Psoas muscle (tissue), 8 donors: ENCODE results near the gene NOTCH3. TPM values are rescaled to one million over a fixed set of nuclear protein-coding genes. Genes with fewer than 3 reads are reported as not detected.

ENCODE experiments used
- ATAC-seq, 4 donors: fragments of 200-7000 bp; cut with Tn5 transposase; one replicate each; pipeline ENCODE4 v1.9.1; 2020; ENCODE audit warnings: moderate library complexity in 3 of 4, mild to moderate bottlenecking in 2 of 4
- DNase-seq, 2 donors: peaks; one replicate each; pipeline ENCODE4 v3.0.0-alpha.2; 2020
- H3K27ac ChIP-seq: fragments of 200-600 bp; one replicate; pipeline ENCODE4 v1.8.0; 2022
- H3K27me3 ChIP-seq, 3 donors: fragments of 200-600 bp in 1 of 3; one replicate each; pipeline versions ENCODE4 v1.6.1 to v1.8.0; 2013 to 2022; ENCODE audit warnings: low read length in 2 of 3, mild to moderate bottlenecking in 2 of 3, moderate library complexity in 1 of 3; ENCODE audit not compliant: insufficient read depth in 3 of 3
- H3K36me3 ChIP-seq, 2 donors: fragments of 200-600 bp in 1 of 2; one replicate each; pipeline versions ENCODE4 v1.6.1 to v1.8.0; 2013 to 2022; ENCODE audit warnings: low read depth in 1 of 2, mild to moderate bottlenecking in 1 of 2, moderate library complexity in 1 of 2; ENCODE audit not compliant: insufficient read depth in 1 of 2
- H3K4me1 ChIP-seq: fragments of 200-600 bp; one replicate; pipeline ENCODE4 v1.8.0; 2022
- H3K4me3 ChIP-seq: fragments of 200-600 bp; one replicate; pipeline ENCODE4 v1.8.0; 2022; ENCODE audit warnings: mild to moderate bottlenecking
- H3K9me3 ChIP-seq: fragments of 200-600 bp; one replicate; pipeline ENCODE4 v1.8.0; 2022
- WGBS, 3 donors: extraction: QIAGEN DNeasy Blood & Tissue Kit; methylation state at CpG; one replicate each; pipeline versions ENCODE4 v1.1.6 to v1.1.7; 2013; 5-methylcytosine and 5-hydroxymethylcytosine counted together
- intact Hi-C, 2 donors: fragments of 100-400 bp; cut with DNase I; formaldehyde crosslinking; loops; one replicate each; pipeline versions ENCODE4 v1.11.0 to v1.14.2; 2022
- polyA plus RNA-seq, 3 donors: library from polyadenylated mRNA; stranded (reverse); fragments of 200-250 nt; gene quantifications; one replicate each; pipeline ENCODE4 v1.2.3, GENCODE V29; 2013
- total RNA-seq, 4 donors: library from RNA; stranded (reverse); fragmentation: NEBNext Ultra II Directional in 2 of 4; extraction: Animal tissue kit (Norgen Biotek cat#: 25700) in 2 of 4; gene quantifications; one replicate each; pipeline versions ENCODE4 v1.2.1 to v1.2.4, GENCODE V29; 2021 to 2023
- TF ChIP-seq, protein P1 (sequence below): fragments of 200-600 bp; IDR thresholded peaks from one replicate; pipeline ENCODE4 v1.8.0; 2022; ENCODE audit warnings: antibody characterized with exemption
- donor health status: healthy with polysubstance abuse.
- donor health status: DM: no; HTN: no; CAD: no; lungs with moderate emphysema.
- donor health status: Bipolar disorder and iron deficiency.
- donor health status: healthy.
- donor health status: DM: yes; HTN: yes; CAD: no.
- donor health status: DM: no; HTN: no; CAD: no.
- donor health status: DM: no; HTN: no; CAD: no.
- donor health status: DM: yes; HTN: yes; CAD: no.

The NOTCH3 gene
- total and polyA plus RNA-seq, 7 donors, result 8.2 to 80.8 (median 29.4) TPM

DNA sequence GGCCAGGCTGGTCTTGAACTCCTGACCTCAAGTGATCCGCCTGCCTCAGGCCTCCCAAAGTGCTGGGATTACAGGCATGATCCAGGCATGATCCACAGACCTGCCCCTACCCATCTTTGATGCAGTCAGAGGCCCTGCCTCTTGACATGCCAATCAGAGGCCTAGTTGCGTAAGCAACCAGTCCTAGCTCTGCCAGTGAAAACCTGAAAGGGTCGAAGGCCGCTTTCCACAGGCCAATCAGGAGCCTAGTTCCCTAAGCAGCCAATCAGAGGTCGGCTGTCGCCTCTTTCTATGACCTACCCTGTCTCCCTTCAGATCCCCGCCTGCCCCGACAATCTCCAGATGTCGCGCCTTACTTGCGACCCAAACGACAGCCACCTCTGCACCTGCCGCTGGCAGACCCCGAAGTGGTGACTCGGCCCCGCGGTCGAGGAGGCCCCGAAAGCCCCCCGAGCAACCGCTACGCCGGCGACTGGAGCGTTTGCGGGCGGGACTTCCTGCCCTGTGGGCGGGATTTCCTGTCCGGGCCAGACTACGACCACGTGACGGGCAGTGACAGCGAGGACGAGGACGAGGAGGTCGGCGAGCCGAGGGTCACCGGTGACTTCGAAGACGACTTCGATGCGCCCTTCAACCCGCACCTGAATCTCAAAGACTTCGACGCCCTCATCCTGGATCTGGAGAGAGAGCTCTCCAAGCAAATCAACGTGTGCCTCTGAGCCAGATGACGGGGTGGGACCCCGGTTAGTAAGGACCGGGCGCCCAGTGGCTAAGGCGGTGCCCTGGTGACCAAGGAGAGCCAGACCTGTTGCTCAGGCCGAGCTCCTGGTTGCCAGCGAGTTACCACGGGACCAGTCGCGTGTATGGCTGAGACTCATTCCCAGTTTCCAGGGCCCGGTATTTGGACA is 87.3 kb downstream of the NOTCH3 start:
- intact Hi-C loops, result no loop called here
- TF ChIP-seq, protein P1, sequence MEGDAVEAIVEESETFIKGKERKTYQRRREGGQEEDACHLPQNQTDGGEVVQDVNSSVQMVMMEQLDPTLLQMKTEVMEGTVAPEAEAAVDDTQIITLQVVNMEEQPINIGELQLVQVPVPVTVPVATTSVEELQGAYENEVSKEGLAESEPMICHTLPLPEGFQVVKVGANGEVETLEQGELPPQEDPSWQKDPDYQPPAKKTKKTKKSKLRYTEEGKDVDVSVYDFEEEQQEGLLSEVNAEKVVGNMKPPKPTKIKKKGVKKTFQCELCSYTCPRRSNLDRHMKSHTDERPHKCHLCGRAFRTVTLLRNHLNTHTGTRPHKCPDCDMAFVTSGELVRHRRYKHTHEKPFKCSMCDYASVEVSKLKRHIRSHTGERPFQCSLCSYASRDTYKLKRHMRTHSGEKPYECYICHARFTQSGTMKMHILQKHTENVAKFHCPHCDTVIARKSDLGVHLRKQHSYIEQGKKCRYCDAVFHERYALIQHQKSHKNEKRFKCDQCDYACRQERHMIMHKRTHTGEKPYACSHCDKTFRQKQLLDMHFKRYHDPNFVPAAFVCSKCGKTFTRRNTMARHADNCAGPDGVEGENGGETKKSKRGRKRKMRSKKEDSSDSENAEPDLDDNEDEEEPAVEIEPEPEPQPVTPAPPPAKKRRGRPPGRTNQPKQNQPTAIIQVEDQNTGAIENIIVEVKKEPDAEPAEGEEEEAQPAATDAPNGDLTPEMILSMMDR, result no peak
- no peaks in the 10 kb centered on the region for H3K27me3 ChIP-seq
- no peak overlapping the region for H3K4me3 ChIP-seq
- no peak overlapping the region for H3K27ac ChIP-seq
- 88 to 89% (median 89%) methylated on average over 57 to 58 of the region's 58 CpGs for WGBS, 3 donors
- ATAC-seq (no peak), DNase-seq (peak; percentile 25 to 53)
- peaks cover 4 to 64% of the 10 kb centered on the region in 2 donors for H3K36me3 ChIP-seq
- no peaks in the 10 kb centered on the region for H3K9me3 ChIP-seq
- no peaks in the 10 kb centered on the region for H3K4me1 ChIP-seq

GRCh38 chr19:15112385-15112784 is 88.4 kb downstream of the NOTCH3 start:
- H3K27me3 ChIP-seq, result peaks cover 0 to 8% (median 0%) of the 10 kb centered on the region in 3 donors
- no peak overlapping the region for H3K4me3 ChIP-seq
- TF ChIP-seq, protein P1, result no peak
- intact Hi-C loops, result no loop called here
- H3K36me3 ChIP-seq, result peaks cover 0 to 53% of the 10 kb centered on the region in 2 donors
- DNase-seq (no peak), ATAC-seq (no peak)
- 89 to 92% (median 92%) methylated on average over 11 of the region's 11 CpGs for WGBS, 3 donors
- no peaks in the 10 kb centered on the region for H3K4me1 ChIP-seq
- H3K9me3 ChIP-seq, result no peaks in the 10 kb centered on the region
- H3K27ac ChIP-seq, result no peak overlapping the region

GRCh38 chr19:15111758-15112157 is 89.0 kb downstream of the NOTCH3 start:
- ATAC-seq, result no peak
- Histone ChIP-seq H3K27me3 (peaks cover 0 to 11% (median 0%) of the 10 kb centered on the region in 3 donors), H3K4me1 (no peaks in the 10 kb centered on the region), H3K36me3 (peaks cover 0 to 47% of the 10 kb centered on the region in 2 donors), H3K9me3 (no peaks in the 10 kb centered on the region), H3K27ac (no peak overlapping the region), H3K4me3 (no peak overlapping the region)
- intact Hi-C loops, result no loop called here
- no peak for DNase-seq
- 95 to 100% (median 100%) methylated on average over 1 of the region's 1 CpG for WGBS, 3 donors
- TF ChIP-seq, protein P1, result no peak

DNA sequence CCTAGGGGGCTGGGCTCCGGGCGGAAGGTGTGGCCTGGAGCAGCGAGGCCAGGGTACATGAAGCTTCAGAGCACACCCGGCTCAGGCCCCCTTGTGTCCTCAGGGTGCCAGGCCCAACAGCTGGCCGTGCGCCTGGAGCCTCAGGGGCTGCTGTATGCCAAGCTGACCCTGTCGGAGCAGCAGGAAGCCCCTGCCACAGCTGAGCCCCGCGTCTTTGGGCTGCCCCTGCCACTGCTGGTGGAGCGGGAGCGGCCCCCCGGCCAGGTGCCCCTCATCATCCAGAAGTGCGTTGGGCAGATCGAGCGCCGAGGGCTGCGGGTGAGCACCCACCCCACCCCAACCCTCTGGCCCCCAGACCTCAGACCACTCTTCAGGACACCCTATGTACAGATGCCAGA is 90.4 kb downstream of the NOTCH3 start:
- Histone ChIP-seq H3K27ac (no peak overlapping the region), H3K27me3 (peaks cover 0 to 23% (median 4%) of the 10 kb centered on the region in 3 donors), H3K4me3 (no peak overlapping the region), H3K4me1 (no peaks in the 10 kb centered on the region), H3K9me3 (no peaks in the 10 kb centered on the region), H3K36me3 (peaks cover 0 to 34% of the 10 kb centered on the region in 2 donors)
- intact Hi-C loops, result no loop called here
- 80 to 88% (median 88%) methylated on average over 14 to 17 of the region's 17 CpGs for WGBS, 3 donors
- ATAC-seq (no peak), DNase-seq (no peak)
- TF ChIP-seq, protein P1, result no peak
